NOMO-1 treated with dmso at 0.1 percent for 144 hours (cell line): ENCODE results near the gene ERCC6L.

Experiments used
- DNase-seq: peaks from one replicate; lab custom pipeline; 2025; ENCODE audit not compliant: unreplicated experiment; lab: John Stamatoyannopoulos, UW

The ERCC6L gene

DNA sequence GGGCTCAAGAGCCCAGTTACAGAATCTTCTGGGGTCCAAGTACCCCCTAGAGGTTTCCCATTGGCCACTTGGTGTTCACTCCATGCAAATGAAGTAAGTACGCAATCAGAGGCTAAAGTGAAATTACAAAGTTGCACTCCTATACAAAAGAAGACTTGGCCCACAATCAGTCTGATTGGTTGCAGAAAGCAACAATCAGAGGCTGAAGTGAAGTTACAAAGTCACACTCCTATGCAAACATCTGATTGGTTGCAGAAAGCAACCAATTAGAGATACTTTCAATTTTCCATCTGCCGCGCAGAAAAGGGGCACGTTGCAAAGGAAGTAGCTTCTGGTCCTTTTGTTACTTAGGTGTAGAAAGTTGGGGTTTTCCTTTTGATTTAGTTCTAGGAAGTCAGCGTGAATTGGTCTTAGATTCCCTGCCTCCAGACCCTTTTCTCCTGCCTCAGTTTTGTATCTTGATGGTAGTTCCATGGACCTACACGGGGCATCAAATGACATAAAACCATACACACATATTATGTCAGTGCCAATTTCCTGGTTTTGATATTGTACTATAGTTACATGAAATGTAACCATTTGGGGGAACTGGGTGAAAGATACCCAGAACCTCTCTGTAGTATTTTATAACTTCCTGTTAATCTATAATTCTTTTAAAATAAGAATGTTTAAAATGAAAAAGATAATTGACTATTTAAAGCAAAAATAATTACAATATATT, 69.7 kb downstream of the ERCC6L start:
- no peak for DNase-seq

DNA sequence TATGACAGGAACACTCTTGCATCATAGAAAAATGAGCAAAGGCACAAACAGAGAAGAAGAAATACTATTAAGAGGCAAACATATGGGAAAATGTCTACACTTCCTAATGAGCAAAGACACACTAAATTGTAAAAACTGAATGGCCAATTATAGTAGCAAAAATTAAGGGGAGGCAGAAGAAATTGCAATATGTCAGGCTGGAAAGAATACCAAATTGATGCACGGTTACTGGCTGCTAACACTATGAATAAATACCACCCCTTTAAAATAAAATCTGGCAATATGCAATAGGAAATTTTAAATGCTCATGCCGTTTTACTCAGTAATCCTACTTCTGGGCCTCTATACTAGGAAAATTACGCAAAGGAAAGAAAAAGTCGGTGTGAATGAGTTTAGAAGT, 73.3 kb downstream of the ERCC6L start:
- DNase-seq, result no peak

- DNase-seq, result no peak
Measured at GRCh38 chrX:72159769-72160168, 79.1 kb downstream of the ERCC6L start.

DNA sequence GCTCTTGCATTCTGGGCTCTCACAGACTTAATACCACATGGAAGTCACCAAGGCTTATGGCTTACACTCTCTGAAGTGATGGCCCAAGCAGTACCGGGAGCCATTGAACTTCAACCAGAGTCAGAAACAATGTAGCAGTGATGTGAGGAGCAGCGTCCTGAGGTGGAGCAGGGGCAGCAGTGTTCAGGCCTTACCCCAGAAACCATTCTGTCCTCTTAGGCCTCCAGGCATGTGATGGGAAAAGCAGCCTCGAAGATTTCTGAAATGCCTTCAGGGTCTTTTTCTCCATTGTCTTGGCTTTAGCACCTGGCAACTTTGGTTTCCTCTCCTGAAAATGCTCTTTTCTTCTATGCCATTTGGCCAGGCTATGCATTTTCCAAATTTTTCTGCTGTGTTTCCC, 80.1 kb downstream of the ERCC6L start:
- no peak for DNase-seq
